Measurements from ENCODE around the gene CBX3. TPM values are rescaled to one million over a fixed set of nuclear protein-coding genes. Genes with fewer than 3 reads are reported as not detected.
A peak's percentile ranks its signal among the peaks of the same experiment; 100 is the strongest.

Gene CBX3
- total and polyA plus RNA-seq, 2 experiments from 2014 or later = 236 to 249 TPM

DNA sequence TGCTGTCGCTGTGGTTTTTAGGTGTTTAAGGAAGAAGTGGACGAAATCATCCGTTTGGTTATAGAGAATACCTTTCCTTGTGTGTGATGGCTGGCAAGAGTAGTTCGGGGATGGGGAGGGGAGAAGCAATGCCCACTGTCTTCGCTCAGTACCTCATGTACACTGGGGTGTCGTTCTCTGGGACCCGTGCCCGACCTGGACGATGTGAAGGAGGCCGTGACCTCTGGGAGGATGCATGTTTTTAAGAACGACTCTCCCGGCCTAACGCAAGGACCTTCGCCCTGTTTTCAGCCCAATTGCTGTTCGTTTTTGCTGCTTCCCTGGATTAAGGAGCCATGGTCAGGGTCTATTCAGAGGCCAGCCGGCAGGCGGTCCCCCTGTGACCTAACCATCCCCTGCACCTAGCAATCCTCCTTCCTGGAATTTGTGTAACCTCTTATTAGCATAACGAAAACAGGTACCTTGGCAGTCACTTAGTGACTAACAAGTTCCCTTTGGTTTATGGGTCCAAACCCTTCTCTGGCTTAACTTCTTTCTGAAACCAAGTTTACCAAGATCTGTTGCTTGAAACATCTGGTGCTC lies 48.2 kb upstream of the CBX3 start:
- Mint-ChIP-seq H3K27ac (peak overlapping the region; percentile 96), H3K4me3 (peak overlapping the region; percentile 99), H3K4me1 (peaks cover 57% of the 10 kb centered on the region), H3K27me3 (ENCODE audit: insufficient read depth, low read depth, poor library complexity) (peaks cover 17% of the 10 kb centered on the region), H3K9me3 (peaks cover 3% of the 10 kb centered on the region; the same call in 2 of the 3 replicates), H3K36me3 (ENCODE audit: low read depth) (peaks cover 37% of the 10 kb centered on the region)
- Histone ChIP-seq H2AFZ (no peak overlapping the region), H3K27me3 (ENCODE audit: insufficient read depth) (no peaks in the 10 kb centered on the region), H3F3A (replicated peaks; ENCODE audit: low read depth) (peaks cover 15% of the 10 kb centered on the region; the same call in 1 of the 2 replicates), H3K27ac (ENCODE audit: low read depth) (peak overlapping the region; percentile 97), H3K79me2 (replicated peaks; ENCODE audit: insufficient read depth) (peaks cover 53% of the 10 kb centered on the region), H3K4me3 (peak overlapping the region; percentile 51), H4K20me1 (replicated peaks; ENCODE audit: insufficient read depth) (peaks cover 20% of the 10 kb centered on the region), H3K4me2 (peak overlapping the region; percentile 76), H3K4me1 (ENCODE audit: insufficient read depth) (peaks cover 63% of the 10 kb centered on the region), H3K36me3 (ENCODE audit: insufficient read depth) (no peaks in the 10 kb centered on the region), H3K9me2 (ENCODE audit: insufficient read depth) (no peaks in the 10 kb centered on the region)
- TF ChIP-seq EZH2phosphoT487 (IDR thresholded peaks at IDR 0.05; ENCODE audit: unreplicated experiment) = no peak
- DNase-seq (ENCODE audit: low spot score) (peak; percentile 69), ATAC-seq (peak; percentile 56)

DNA sequence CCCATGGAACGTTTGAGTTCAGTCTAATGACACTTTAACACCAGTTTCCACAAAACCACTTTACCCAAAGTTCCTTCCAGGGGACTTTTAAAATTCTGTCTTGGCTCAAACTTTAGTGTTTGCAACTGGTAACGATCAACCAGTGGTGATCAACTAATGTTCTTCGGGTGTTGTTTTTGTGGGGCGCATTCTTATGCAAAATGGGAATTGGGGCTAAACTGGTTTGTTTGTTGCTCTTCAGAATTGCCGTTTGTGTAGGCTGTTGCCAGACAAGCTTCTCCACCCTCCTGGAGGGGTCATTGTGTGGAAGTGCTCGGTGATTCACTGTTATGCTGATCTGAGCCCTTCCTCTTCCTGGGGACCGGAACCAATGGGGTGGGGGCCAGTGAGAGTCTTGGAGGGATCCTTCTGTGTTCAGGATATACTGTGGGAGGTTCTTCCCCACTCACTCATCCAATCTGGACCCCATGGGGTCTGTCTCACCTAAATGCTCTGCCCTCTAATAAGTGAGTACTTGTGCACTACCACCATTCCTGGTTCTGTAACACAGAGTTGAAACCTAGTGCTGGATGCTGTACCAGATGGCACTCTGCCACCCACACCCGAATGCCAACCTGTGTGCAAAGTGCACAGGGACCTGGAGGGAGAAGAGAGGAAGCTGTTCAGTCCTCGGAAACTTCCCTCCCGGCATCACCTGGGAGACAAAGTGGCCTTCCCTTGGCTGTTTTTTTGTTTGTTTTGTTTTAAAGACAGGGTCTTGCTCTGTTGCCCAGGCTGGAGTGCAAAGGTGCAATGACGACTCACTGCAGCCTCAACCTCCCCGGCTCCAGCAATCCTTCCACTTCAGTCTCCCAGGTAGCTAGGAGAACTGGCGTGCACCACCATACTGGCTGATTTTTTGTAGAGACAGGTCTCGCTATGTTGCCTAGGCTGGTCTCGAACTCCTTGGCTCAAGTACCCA lies 47.4 kb upstream of the CBX3 start:
- Mint-ChIP-seq H3K27me3 (ENCODE audit: insufficient read depth, low read depth, poor library complexity) (peaks cover 17% of the 10 kb centered on the region), H3K4me3 (peak overlapping the region; percentile 99), H3K36me3 (ENCODE audit: low read depth) (peaks cover 43% of the 10 kb centered on the region), H3K27ac (peak overlapping the region; percentile 96), H3K9me3 (peaks cover 3% of the 10 kb centered on the region; the same call in 2 of the 3 replicates), H3K4me1 (peaks cover 62% of the 10 kb centered on the region)
- H4K20me1 ChIP-seq (replicated peaks; ENCODE audit: insufficient read depth) = peaks cover 26% of the 10 kb centered on the region
- H3K27me3 ChIP-seq (ENCODE audit: insufficient read depth) = no peaks in the 10 kb centered on the region
- H3K79me2 ChIP-seq (replicated peaks; ENCODE audit: insufficient read depth) = peaks cover 61% of the 10 kb centered on the region
- H2AFZ ChIP-seq = no peak overlapping the region
- TF ChIP-seq EZH2 (IDR thresholded peaks at IDR 0.05; ENCODE audit: low read depth, unreplicated experiment) (no peak), CREB1 (CRISPR knock-in tag; IDR thresholded peaks at IDR 0.05; ENCODE audit: low read depth) (peak; percentile 41; the same call in 1 of the 2 replicates), ETS1 (IDR thresholded peaks at IDR 0.05) (peak; percentile 73; the same call in 1 of the 2 replicates), ZNF331 (CRISPR knock-in tag; IDR thresholded peaks at IDR 0.05; ENCODE audit: low read depth) (no peak), POLR2AphosphoS5 (IDR thresholded peaks at IDR 0.05; ENCODE audit: low read depth) (peak; percentile 44; the same call in 1 of the 2 replicates), NANOG (IDR thresholded peaks at IDR 0.05; ENCODE audit: borderline replicate concordance) (peak; percentile 90), EZH2phosphoT487 (IDR thresholded peaks at IDR 0.05; ENCODE audit: unreplicated experiment) (no peak)
- TF ChIP-seq, protein P1, sequence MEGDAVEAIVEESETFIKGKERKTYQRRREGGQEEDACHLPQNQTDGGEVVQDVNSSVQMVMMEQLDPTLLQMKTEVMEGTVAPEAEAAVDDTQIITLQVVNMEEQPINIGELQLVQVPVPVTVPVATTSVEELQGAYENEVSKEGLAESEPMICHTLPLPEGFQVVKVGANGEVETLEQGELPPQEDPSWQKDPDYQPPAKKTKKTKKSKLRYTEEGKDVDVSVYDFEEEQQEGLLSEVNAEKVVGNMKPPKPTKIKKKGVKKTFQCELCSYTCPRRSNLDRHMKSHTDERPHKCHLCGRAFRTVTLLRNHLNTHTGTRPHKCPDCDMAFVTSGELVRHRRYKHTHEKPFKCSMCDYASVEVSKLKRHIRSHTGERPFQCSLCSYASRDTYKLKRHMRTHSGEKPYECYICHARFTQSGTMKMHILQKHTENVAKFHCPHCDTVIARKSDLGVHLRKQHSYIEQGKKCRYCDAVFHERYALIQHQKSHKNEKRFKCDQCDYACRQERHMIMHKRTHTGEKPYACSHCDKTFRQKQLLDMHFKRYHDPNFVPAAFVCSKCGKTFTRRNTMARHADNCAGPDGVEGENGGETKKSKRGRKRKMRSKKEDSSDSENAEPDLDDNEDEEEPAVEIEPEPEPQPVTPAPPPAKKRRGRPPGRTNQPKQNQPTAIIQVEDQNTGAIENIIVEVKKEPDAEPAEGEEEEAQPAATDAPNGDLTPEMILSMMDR (conservative IDR thresholded peaks at IDR 0.05; ENCODE audit: low read depth in 2 of 2) = no peak
- TF ChIP-seq, protein P2, sequence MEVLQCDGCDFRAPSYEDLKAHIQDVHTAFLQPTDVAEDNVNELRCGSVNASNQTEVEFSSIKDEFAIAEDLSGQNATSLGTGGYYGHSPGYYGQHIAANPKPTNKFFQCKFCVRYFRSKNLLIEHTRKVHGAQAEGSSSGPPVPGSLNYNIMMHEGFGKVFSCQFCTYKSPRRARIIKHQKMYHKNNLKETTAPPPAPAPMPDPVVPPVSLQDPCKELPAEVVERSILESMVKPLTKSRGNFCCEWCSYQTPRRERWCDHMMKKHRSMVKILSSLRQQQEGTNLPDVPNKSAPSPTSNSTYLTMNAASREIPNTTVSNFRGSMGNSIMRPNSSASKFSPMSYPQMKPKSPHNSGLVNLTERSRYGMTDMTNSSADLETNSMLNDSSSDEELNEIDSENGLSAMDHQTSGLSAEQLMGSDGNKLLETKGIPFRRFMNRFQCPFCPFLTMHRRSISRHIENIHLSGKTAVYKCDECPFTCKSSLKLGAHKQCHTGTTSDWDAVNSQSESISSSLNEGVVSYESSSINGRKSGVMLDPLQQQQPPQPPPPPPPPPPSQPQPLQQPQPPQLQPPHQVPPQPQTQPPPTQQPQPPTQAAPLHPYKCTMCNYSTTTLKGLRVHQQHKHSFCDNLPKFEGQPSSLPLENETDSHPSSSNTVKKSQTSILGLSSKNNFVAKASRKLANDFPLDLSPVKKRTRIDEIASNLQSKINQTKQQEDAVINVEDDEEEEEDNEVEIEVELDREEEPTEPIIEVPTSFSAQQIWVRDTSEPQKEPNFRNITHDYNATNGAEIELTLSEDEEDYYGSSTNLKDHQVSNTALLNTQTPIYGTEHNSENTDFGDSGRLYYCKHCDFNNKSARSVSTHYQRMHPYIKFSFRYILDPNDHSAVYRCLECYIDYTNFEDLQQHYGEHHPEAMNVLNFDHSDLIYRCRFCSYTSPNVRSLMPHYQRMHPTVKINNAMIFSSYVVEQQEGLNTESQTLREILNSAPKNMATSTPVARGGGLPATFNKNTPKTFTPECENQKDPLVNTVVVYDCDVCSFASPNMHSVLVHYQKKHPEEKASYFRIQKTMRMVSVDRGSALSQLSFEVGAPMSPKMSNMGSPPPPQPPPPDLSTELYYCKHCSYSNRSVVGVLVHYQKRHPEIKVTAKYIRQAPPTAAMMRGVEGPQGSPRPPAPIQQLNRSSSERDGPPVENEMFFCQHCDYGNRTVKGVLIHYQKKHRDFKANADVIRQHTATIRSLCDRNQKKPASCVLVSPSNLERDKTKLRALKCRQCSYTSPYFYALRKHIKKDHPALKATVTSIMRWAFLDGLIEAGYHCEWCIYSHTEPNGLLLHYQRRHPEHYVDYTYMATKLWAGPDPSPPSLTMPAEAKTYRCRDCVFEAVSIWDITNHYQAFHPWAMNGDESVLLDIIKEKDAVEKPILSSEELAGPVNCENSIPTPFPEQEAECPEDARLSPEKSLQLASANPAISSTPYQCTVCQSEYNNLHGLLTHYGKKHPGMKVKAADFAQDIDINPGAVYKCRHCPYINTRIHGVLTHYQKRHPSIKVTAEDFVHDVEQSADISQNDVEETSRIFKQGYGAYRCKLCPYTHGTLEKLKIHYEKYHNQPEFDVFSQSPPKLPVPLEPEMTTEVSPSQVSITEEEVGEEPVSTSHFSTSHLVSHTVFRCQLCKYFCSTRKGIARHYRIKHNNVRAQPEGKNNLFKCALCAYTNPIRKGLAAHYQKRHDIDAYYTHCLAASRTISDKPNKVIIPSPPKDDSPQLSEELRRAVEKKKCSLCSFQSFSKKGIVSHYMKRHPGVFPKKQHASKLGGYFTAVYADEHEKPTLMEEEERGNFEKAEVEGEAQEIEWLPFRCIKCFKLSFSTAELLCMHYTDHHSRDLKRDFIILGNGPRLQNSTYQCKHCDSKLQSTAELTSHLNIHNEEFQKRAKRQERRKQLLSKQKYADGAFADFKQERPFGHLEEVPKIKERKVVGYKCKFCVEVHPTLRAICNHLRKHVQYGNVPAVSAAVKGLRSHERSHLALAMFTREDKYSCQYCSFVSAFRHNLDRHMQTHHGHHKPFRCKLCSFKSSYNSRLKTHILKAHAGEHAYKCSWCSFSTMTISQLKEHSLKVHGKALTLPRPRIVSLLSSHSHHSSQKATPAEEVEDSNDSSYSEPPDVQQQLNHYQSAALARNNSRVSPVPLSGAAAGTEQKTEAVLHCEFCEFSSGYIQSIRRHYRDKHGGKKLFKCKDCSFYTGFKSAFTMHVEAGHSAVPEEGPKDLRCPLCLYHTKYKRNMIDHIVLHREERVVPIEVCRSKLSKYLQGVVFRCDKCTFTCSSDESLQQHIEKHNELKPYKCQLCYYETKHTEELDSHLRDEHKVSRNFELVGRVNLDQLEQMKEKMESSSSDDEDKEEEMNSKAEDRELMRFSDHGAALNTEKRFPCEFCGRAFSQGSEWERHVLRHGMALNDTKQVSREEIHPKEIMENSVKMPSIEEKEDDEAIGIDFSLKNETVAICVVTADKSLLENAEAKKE (CRISPR knock-in tag; IDR thresholded peaks at IDR 0.05) = 0 out of 2 replicates have a peak, but pooled peaks have one; percentile 6
- H3K27ac ChIP-seq (ENCODE audit: low read depth) = peak overlapping the region; percentile 97
- H3F3A ChIP-seq (replicated peaks; ENCODE audit: low read depth) = peaks cover 15% of the 10 kb centered on the region; the same call in 1 of the 2 replicates
- ATAC-seq = peak; percentile 78
- peak; percentile 93 for DNase-seq (ENCODE audit: low spot score)
- H3K4me1 ChIP-seq (ENCODE audit: insufficient read depth) = peaks cover 63% of the 10 kb centered on the region
- H3K36me3 ChIP-seq (ENCODE audit: insufficient read depth) = no peaks in the 10 kb centered on the region
- peak overlapping the region; percentile 76 for H3K4me2 ChIP-seq
- H3K4me3 ChIP-seq = peak overlapping the region; percentile 51
- H3K9me2 ChIP-seq (ENCODE audit: insufficient read depth) = no peaks in the 10 kb centered on the region

All from GM23338 (cell line).